GM23338 (cell line): ENCODE data around the gene KAT2B.

Source experiments
- CREB1 ChIP-seq: fragments of 250-450 bp; sonication (Bioruptor Pico); IDR thresholded peaks from 2 replicates; pipeline ENCODE4 v1.5.0; 2020; ENCODE audit warnings: low read depth, mild to moderate bottlenecking, moderate library complexity
- CTCF ChIP-seq, 2 experiments: fragments of 200-600 bp in 1 of 2; sonication (generic) in 1 of 2; conservative IDR thresholded peaks; 2 replicates each; pipeline versions ENCODE4 v1.5.1 to v1.6.1; 2016 to 2017; ENCODE audit warnings: antibody characterized with exemption in 2 of 2, low read depth in 2 of 2, mild to moderate bottlenecking in 2 of 2, moderate library complexity in 1 of 2
- EZH2 ChIP-seq: fragments of 200-600 bp; sonication (generic); IDR thresholded peaks from one replicate; pipeline ENCODE4 v1.8.0; 2017; ENCODE audit warnings: antibody characterized with exemption, mild to moderate bottlenecking, low read depth; ENCODE audit not compliant: unreplicated experiment
- EZH2phosphoT487 ChIP-seq: fragments of 200-600 bp; sonication (generic); IDR thresholded peaks from one replicate; pipeline ENCODE4 v1.8.1; 2018; ENCODE audit warnings: antibody characterized with exemption; ENCODE audit not compliant: unreplicated experiment
- POLR2AphosphoS5 ChIP-seq: IDR thresholded peaks from 2 replicates; pipeline ENCODE4 v1.6.1; 2016; ENCODE audit warnings: antibody characterized with exemption, low read depth
- STAT1 ChIP-seq: IDR thresholded peaks from one replicate; pipeline ENCODE4 v1.6.1; 2016; ENCODE audit warnings: antibody characterized with exemption; ENCODE audit not compliant: unreplicated experiment
- ZNF462 ChIP-seq: fragments of 250-450 bp; sonication (Bioruptor Pico); IDR thresholded peaks from 2 replicates; pipeline ENCODE4 v1.5.0; 2020; ENCODE audit warnings: mild to moderate bottlenecking, moderate library complexity
- TF ChIP-seq, protein P1 (sequence below): IDR thresholded peaks from one replicate; pipeline ENCODE4 v1.6.1; 2018; ENCODE audit warnings: antibody characterized with exemption; ENCODE audit not compliant: unreplicated experiment

DNA sequence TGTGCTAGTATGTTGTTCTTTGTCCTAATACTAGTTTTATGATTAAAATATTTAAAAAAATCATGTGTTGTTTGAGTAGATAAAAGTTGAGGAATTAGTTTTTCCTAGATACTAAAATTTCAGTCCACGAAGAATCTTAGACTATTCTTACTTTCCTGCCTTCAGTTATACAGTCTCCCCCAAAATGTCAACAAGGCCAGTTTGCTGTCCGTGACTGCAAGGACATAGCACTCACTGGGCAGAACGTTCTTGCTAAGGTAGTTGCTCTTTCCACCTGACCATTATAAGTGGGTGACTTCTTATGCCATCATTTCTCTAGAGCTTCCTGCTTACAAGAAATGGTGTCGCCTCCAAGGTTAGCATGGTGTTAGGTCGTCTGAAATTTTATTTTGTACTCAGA is 32.8 kb downstream of the KAT2B start:
- no peak for TF ChIP-seq STAT1
- TF ChIP-seq ZNF462 (CRISPR knock-in tag), result no peak
- no peak for TF ChIP-seq CTCF (conservative IDR thresholded peaks at IDR 0.05; ENCODE audit: low read depth in 2 of 2)
- TF ChIP-seq EZH2phosphoT487, result no peak
- no peak for TF ChIP-seq CREB1
- TF ChIP-seq EZH2, result no peak
- TF ChIP-seq POLR2AphosphoS5, result no peak
- TF ChIP-seq, protein P1, sequence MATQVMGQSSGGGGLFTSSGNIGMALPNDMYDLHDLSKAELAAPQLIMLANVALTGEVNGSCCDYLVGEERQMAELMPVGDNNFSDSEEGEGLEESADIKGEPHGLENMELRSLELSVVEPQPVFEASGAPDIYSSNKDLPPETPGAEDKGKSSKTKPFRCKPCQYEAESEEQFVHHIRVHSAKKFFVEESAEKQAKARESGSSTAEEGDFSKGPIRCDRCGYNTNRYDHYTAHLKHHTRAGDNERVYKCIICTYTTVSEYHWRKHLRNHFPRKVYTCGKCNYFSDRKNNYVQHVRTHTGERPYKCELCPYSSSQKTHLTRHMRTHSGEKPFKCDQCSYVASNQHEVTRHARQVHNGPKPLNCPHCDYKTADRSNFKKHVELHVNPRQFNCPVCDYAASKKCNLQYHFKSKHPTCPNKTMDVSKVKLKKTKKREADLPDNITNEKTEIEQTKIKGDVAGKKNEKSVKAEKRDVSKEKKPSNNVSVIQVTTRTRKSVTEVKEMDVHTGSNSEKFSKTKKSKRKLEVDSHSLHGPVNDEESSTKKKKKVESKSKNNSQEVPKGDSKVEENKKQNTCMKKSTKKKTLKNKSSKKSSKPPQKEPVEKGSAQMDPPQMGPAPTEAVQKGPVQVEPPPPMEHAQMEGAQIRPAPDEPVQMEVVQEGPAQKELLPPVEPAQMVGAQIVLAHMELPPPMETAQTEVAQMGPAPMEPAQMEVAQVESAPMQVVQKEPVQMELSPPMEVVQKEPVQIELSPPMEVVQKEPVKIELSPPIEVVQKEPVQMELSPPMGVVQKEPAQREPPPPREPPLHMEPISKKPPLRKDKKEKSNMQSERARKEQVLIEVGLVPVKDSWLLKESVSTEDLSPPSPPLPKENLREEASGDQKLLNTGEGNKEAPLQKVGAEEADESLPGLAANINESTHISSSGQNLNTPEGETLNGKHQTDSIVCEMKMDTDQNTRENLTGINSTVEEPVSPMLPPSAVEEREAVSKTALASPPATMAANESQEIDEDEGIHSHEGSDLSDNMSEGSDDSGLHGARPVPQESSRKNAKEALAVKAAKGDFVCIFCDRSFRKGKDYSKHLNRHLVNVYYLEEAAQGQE, result no peak
